GM19397 (cell line): ENCODE data around the gene DRD4.
"Not testable (repeated sequence)": the region's sequence is repeated elsewhere in the genome, so short reads cannot be mapped to it uniquely, and the experiment has no call there.

Experiments
- ATAC-seq: cut with Tn5 transposase; IDR thresholded peaks from one replicate; pipeline ENCODE4 v1.9.1; 2021; ENCODE audit warnings: mild to moderate bottlenecking, moderate library complexity; ENCODE audit not compliant: unreplicated experiment

DRD4 gene

DNA sequence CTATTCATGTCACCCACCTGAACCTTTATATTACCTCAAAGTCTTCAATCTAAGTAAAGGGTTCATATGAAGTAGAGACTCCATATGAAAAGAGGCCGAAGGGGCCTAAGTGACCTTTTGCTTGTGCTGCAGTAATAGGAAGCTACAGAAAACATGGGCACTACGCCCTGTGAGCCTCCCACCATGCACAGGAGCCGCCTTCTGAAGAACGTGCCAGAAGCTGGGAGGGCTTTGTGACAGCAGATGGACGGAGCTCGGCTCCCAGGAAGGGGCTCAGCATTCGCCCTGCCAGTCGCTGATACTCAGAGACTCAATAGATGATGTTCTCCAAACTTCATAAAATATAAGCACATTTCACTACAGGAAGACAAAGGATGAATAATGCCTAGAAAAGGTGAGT is 36.8 kb downstream of the DRD4 start:
- ATAC-seq = no peak

- no peak for ATAC-seq
Measured at GRCh38 chr11:674406-674805, 37.3 kb downstream of the DRD4 start.

GRCh38 chr11:678297-678696 is 41.2 kb downstream of the DRD4 start:
- ATAC-seq = no peak

DNA sequence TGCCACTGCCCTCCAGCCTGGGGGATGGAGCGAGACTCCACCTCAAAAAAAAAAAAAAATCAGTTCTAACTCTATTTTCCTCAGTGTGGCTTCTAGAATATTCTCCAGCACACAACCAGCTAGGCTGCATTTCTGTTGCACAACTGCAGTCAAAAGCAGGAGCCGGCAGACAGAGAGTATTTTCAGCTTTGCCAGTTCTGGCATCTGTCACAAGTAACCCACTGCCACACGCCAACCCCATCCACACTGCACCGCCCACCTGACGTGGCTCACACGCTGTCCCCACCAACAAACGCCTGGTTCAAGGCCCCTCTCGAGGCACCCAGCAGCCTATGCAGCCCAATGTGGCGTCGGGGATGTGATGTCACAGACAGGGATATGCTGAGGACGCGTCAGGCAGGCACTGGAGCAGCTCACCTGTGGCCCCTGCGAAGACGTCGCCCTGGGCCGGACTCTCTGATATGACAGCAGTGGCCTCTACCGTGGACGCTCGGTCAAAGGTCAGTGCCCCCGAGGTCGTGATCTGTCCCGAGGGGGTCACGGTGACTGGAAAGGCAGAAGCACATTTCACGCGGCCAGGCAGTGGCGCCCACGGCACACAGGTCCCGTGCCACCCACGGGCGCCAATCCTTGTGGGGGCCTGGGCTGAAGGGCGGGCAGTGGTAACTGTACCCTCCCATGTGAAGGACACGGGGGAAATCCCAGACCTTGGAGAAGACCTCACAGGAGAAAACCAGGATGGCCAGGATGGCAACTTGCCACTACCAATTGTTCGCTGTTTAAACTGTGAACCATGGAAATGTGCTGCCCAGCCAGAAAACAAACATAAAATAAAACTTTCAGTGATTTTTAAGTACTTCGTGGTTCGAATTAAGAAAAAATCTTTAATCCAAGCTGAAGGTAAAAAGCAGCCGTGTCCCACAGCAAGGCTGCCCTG is 42.5 kb downstream of the DRD4 start:
- no peak for ATAC-seq

DNA sequence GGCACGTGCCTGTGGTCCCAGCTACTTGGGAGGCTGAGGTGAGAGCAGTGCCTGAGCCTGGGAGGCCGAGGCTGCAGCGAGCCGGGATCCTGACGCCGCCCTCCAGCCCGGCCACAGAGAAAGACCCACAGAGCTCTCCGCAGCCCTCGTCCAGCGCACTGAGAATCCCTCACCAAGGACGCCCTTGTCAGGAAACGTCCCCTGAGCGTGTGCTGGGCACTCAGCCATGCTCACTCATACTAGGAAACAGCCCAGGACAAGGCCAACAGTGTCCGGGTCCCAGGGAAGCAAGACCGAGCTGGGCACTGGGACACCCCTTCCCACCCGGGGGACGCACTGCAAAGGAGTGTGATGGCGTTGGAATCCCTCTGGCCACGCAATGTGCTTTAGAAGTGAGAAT is 43.4 kb downstream of the DRD4 start:
- no peak for ATAC-seq

- no peak for ATAC-seq
Measured at GRCh38 chr11:680970-681369, 43.9 kb downstream of the DRD4 start.

DNA sequence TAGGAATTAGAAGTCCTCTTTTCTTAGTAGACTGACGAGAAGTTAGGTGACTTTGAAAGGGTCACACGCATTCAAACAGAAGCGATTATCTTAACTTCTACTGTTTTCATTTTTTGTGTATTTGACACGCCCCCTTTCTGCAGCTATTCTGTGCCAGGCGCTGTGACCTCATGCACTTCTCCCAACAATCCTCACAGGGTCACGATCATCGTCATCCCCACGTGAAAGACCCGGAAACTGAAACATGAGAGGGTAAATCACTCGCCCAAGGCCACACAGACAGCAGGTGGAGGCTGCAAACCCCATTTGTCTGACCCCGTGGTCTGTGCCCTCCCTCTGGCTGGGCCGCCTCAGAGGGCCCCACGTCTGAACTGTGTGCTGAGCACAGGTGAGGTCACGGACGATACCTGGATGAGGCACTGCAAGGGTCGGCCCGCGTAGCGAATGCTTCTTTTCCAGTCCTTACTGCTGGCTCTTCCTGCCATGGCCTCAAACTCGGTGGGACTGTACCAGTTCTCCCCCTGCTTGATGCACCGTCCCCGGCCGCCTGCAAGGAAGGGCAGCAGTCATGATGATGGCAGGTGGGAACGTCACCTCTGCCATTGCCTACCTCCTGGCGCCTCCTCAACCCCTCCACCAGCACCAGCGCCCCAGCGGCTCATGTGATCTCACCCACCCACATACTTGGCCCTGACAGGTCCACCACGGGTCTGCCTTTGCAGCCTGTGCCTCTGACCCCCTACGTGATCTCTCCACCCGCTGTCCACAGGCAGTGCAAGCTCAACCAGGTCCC is 49.6 kb downstream of the DRD4 start:
- ATAC-seq = no peak

GRCh38 chr11:687751-688150 is 50.7 kb downstream of the DRD4 start:
- ATAC-seq = no peak

- ATAC-seq = no peak
Measured at GRCh38 chr11:688681-689080, 51.6 kb downstream of the DRD4 start.

DNA sequence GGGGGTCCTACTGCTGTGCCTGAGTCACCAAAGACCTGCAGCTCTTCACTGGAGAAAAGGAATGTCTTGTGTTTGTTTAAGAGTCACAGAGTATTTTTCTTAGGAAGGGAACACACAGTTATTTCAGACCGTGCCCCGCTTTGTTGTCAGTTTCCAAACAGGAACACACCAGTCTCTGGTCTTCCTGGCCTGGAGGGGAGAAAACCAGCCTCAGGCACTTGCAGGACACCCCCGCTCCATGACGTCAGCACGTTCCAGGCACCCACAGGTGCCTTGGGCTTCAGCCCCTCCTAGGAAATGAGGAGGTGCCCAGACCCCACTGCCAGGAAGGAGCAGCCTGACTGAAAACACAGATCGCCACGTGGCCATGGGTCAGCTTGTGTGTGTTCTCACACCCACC is 52.6 kb downstream of the DRD4 start:
- ATAC-seq = no peak

DNA sequence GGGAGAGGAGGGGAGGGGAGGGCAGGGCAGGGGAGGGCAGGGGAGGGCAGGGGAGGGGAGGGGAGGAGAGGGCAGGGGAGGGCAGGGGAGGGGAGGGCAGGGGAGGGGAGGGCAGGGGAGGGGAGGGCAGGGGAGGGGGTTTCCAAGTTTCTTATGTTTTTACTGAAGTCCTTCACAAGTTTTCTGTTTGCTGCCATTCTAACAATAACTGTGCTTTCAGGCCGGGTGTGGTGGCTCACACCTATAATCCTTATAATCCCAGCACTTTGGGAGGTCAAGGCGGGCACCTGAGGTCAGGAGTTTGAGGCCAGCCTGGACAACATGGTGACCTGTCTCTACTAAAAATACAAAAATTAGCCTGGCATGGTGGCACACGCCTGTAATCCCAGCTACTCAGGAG is 53.2 kb downstream of the DRD4 start:
- not testable (repeated sequence) for ATAC-seq
